ENCODE results near the gene FKBP1B. TPM values are rescaled to one million over a fixed set of nuclear protein-coding genes. Genes with fewer than 3 reads are reported as not detected.

The FKBP1B gene
- total and polyA plus RNA-seq, 2 donors = 4.4 to 9.3 TPM

GRCh38 chr2:24020244-24020643 lies 29.3 kb upstream of the FKBP1B start:
- H3K36me3 ChIP-seq (ENCODE audit: control insufficient read depth in 2 of 2, insufficient read depth in 2 of 2, low read length in 1 of 2) = peaks cover 15 to 26% of the 10 kb centered on the region in 2 donors
- no peak for DNase-seq (ENCODE audit: low read depth in 6 of 9, low spot score in 9 of 9)
- H3K9me3 ChIP-seq (ENCODE audit: control insufficient read depth in 2 of 2, insufficient read depth in 1 of 2, low read length in 1 of 2) = no peaks in the 10 kb centered on the region
- no peaks in the 10 kb centered on the region for H3K27me3 ChIP-seq (ENCODE audit: control insufficient read depth in 2 of 2, insufficient read depth in 1 of 2, low read length in 1 of 2)
- no peak overlapping the region for H3K27ac ChIP-seq (ENCODE audit: low read depth in 1 of 2, low read length in 1 of 2)
- no peak overlapping the region for H3K4me3 ChIP-seq (ENCODE audit: low read length in 2 of 2)
- peaks cover 0 to 4% of the 10 kb centered on the region in 2 donors for H3K4me1 ChIP-seq (ENCODE audit: control insufficient read depth in 2 of 2, insufficient read depth in 2 of 2, low read length in 2 of 2)
- 96% methylated on average over 4 of the region's 4 CpGs for WGBS

GRCh38 chr2:24021122-24021998 lies 28.2 kb upstream of the FKBP1B start:
- H3K4me3 ChIP-seq (ENCODE audit: low read length in 2 of 2) = no peak overlapping the region
- WGBS = 93% methylated on average over 19 of the region's 19 CpGs
- no peak for DNase-seq (ENCODE audit: low read depth in 6 of 9, low spot score in 9 of 9)
- H3K9me3 ChIP-seq (ENCODE audit: control insufficient read depth in 2 of 2, insufficient read depth in 1 of 2, low read length in 1 of 2) = no peaks in the 10 kb centered on the region
- no peak overlapping the region for H3K27ac ChIP-seq (ENCODE audit: low read depth in 1 of 2, low read length in 1 of 2)
- H3K36me3 ChIP-seq (ENCODE audit: control insufficient read depth in 2 of 2, insufficient read depth in 2 of 2, low read length in 1 of 2) = peaks cover 20 to 33% of the 10 kb centered on the region in 2 donors
- H3K4me1 ChIP-seq (ENCODE audit: control insufficient read depth in 2 of 2, insufficient read depth in 2 of 2, low read length in 2 of 2) = peaks cover 0 to 10% of the 10 kb centered on the region in 2 donors
- no peaks in the 10 kb centered on the region for H3K27me3 ChIP-seq (ENCODE audit: control insufficient read depth in 2 of 2, insufficient read depth in 1 of 2, low read length in 1 of 2)

GRCh38 chr2:24022324-24022974 lies 27.1 kb upstream of the FKBP1B start:
- peaks cover 25 to 37% of the 10 kb centered on the region in 2 donors for H3K36me3 ChIP-seq (ENCODE audit: control insufficient read depth in 2 of 2, insufficient read depth in 2 of 2, low read length in 1 of 2)
- peaks cover 0 to 11% of the 10 kb centered on the region in 2 donors for H3K4me1 ChIP-seq (ENCODE audit: control insufficient read depth in 2 of 2, insufficient read depth in 2 of 2, low read length in 2 of 2)
- no peaks in the 10 kb centered on the region for H3K27me3 ChIP-seq (ENCODE audit: control insufficient read depth in 2 of 2, insufficient read depth in 1 of 2, low read length in 1 of 2)
- WGBS = 98% methylated on average over 14 of the region's 14 CpGs
- H3K4me3 ChIP-seq (ENCODE audit: low read length in 2 of 2) = no peak overlapping the region
- no peak overlapping the region for H3K27ac ChIP-seq (ENCODE audit: low read depth in 1 of 2, low read length in 1 of 2)
- DNase-seq (ENCODE audit: low read depth in 6 of 9, low spot score in 9 of 9) = no peak
- H3K9me3 ChIP-seq (ENCODE audit: control insufficient read depth in 2 of 2, insufficient read depth in 1 of 2, low read length in 1 of 2) = no peaks in the 10 kb centered on the region

DNA sequence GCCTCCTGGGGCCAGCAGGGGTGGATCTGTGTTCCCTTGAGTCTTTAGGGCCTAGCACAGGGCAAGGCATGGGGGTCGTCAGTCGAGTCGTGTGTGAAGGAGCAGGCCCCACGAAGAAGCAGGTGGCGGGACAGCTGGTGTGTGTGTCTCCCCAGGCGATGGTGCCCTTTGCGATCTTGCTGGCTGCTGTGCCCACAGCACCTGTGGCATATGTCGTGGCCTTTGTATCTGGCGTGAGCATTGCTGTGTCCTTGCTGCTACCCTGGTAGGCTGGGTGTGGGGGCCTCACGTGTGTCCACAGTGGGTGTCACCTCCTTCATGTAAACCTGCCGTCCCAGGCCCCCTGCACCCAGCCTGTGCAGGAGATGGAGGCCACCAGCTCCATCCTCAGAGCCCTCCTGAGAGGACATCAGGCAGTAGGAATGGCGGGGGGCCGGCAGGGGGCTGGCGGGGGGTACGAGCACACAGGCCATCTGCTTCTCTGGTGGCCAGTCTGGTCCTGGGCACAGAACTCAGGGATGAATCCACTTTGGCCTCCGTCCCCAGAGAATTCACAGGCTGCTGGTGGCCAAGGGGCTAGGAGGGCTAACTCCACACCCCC lies 26.5 kb upstream of the FKBP1B start:
- Histone ChIP-seq H3K9me3 (ENCODE audit: control insufficient read depth in 2 of 2, insufficient read depth in 1 of 2, low read length in 1 of 2) (no peaks in the 10 kb centered on the region), H3K27ac (ENCODE audit: low read depth in 1 of 2, low read length in 1 of 2) (no peak overlapping the region), H3K27me3 (ENCODE audit: control insufficient read depth in 2 of 2, insufficient read depth in 1 of 2, low read length in 1 of 2) (no peaks in the 10 kb centered on the region), H3K36me3 (ENCODE audit: control insufficient read depth in 2 of 2, insufficient read depth in 2 of 2, low read length in 1 of 2) (peaks cover 25 to 37% of the 10 kb centered on the region in 2 donors), H3K4me3 (ENCODE audit: low read length in 2 of 2) (no peak overlapping the region), H3K4me1 (ENCODE audit: control insufficient read depth in 2 of 2, insufficient read depth in 2 of 2, low read length in 2 of 2) (peaks cover 0 to 11% of the 10 kb centered on the region in 2 donors)
- DNase-seq (ENCODE audit: low read depth in 6 of 9, low spot score in 9 of 9) = no peak
- 93% methylated on average over 16 of the region's 16 CpGs for WGBS

DNA sequence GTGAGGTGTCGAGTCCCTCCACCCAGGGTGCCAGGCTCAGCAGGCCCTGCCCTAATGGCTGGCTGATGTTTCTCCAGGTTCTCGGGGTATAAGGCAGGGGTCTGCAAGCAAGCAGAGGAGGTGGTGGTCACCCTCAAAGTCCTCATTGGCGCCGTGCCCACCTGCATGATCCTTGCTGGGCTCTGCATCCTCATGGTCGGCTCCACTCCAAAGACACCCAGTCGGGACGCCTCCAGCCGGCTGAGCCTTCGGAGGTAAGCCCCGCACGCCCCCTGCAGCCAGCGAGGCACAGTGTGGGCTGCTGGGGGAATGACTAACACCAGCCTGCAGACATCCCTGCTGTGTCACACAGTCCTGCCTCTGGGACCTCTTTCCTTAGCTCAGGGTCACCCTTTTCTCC lies 25.5 kb upstream of the FKBP1B start:
- no peaks in the 10 kb centered on the region for H3K27me3 ChIP-seq (ENCODE audit: control insufficient read depth in 2 of 2, insufficient read depth in 1 of 2, low read length in 1 of 2)
- peaks cover 26 to 37% of the 10 kb centered on the region in 2 donors for H3K36me3 ChIP-seq (ENCODE audit: control insufficient read depth in 2 of 2, insufficient read depth in 2 of 2, low read length in 1 of 2)

GRCh38 chr2:24024996-24025663 lies 24.4 kb upstream of the FKBP1B start:
- WGBS = 98% methylated on average over 17 of the region's 17 CpGs
- no peaks in the 10 kb centered on the region for H3K27me3 ChIP-seq (ENCODE audit: control insufficient read depth in 2 of 2, insufficient read depth in 1 of 2, low read length in 1 of 2)
- peaks cover 0 to 11% of the 10 kb centered on the region in 2 donors for H3K4me1 ChIP-seq (ENCODE audit: control insufficient read depth in 2 of 2, insufficient read depth in 2 of 2, low read length in 2 of 2)
- H3K4me3 ChIP-seq (ENCODE audit: low read length in 2 of 2) = no peak overlapping the region
- DNase-seq (ENCODE audit: low read depth in 6 of 9, low spot score in 9 of 9) = no peak
- peaks cover 37 to 46% of the 10 kb centered on the region in 2 donors for H3K36me3 ChIP-seq (ENCODE audit: control insufficient read depth in 2 of 2, insufficient read depth in 2 of 2, low read length in 1 of 2)
- no peak overlapping the region for H3K27ac ChIP-seq (ENCODE audit: low read depth in 1 of 2, low read length in 1 of 2)
- H3K9me3 ChIP-seq (ENCODE audit: control insufficient read depth in 2 of 2, insufficient read depth in 1 of 2, low read length in 1 of 2) = no peaks in the 10 kb centered on the region

More for the DNA sequence above, 25.5 kb upstream of the FKBP1B start:
- DNase-seq (ENCODE audit: low read depth in 6 of 9, low spot score in 9 of 9) = no peak
- no peak overlapping the region for H3K4me3 ChIP-seq (ENCODE audit: low read length in 2 of 2)
- no peaks in the 10 kb centered on the region for H3K9me3 ChIP-seq (ENCODE audit: control insufficient read depth in 2 of 2, insufficient read depth in 1 of 2, low read length in 1 of 2)
- no peak overlapping the region for H3K27ac ChIP-seq (ENCODE audit: low read depth in 1 of 2, low read length in 1 of 2)
- peaks cover 0 to 11% of the 10 kb centered on the region in 2 donors for H3K4me1 ChIP-seq (ENCODE audit: control insufficient read depth in 2 of 2, insufficient read depth in 2 of 2, low read length in 2 of 2)
- 97% methylated on average over 12 of the region's 12 CpGs for WGBS

GRCh38 chr2:24026233-24026632 lies 23.3 kb upstream of the FKBP1B start:
- Histone ChIP-seq H3K9me3 (ENCODE audit: control insufficient read depth in 2 of 2, insufficient read depth in 1 of 2, low read length in 1 of 2) (no peaks in the 10 kb centered on the region), H3K4me1 (ENCODE audit: control insufficient read depth in 2 of 2, insufficient read depth in 2 of 2, low read length in 2 of 2) (peaks cover 0 to 11% of the 10 kb centered on the region in 2 donors), H3K36me3 (ENCODE audit: control insufficient read depth in 2 of 2, insufficient read depth in 2 of 2, low read length in 1 of 2) (peaks cover 48 to 56% of the 10 kb centered on the region in 2 donors), H3K27ac (ENCODE audit: low read depth in 1 of 2, low read length in 1 of 2) (no peak overlapping the region), H3K27me3 (ENCODE audit: control insufficient read depth in 2 of 2, insufficient read depth in 1 of 2, low read length in 1 of 2) (no peaks in the 10 kb centered on the region), H3K4me3 (ENCODE audit: low read length in 2 of 2) (no peak overlapping the region)
- 85% methylated on average over 2 of the region's 2 CpGs for WGBS
- peak in 1 of 9 donors; percentile 40 for DNase-seq (ENCODE audit: low read depth in 6 of 9, low spot score in 9 of 9)

GRCh38 chr2:24038786-24039499 lies 10.6 kb upstream of the FKBP1B start:
- Histone ChIP-seq H3K4me1 (ENCODE audit: control insufficient read depth in 2 of 2, insufficient read depth in 2 of 2, low read length in 2 of 2) (no peaks in the 10 kb centered on the region), H3K36me3 (ENCODE audit: control insufficient read depth in 2 of 2, insufficient read depth in 2 of 2, low read length in 1 of 2) (peaks cover 14 to 28% of the 10 kb centered on the region in 2 donors), H3K27me3 (ENCODE audit: control insufficient read depth in 2 of 2, insufficient read depth in 1 of 2, low read length in 1 of 2) (no peaks in the 10 kb centered on the region), H3K9me3 (ENCODE audit: control insufficient read depth in 2 of 2, insufficient read depth in 1 of 2, low read length in 1 of 2) (no peaks in the 10 kb centered on the region), H3K4me3 (ENCODE audit: low read length in 2 of 2) (no peak overlapping the region), H3K27ac (ENCODE audit: low read depth in 1 of 2, low read length in 1 of 2) (no peak overlapping the region)
- WGBS = 92% methylated on average over 9 of the region's 9 CpGs
- no peak for DNase-seq (ENCODE audit: low read depth in 6 of 9, low spot score in 9 of 9)
